ENCODE measurements around the gene RGS13.

The RGS13 gene

GRCh38 chr1:192632188-192632587 lies 3.8 kb upstream of the RGS13 start:
- H3K4me3 ChIP-seq (ENCODE audit: low read depth, low read length) = no peak overlapping the region
- TF ChIP-seq, protein P1, sequence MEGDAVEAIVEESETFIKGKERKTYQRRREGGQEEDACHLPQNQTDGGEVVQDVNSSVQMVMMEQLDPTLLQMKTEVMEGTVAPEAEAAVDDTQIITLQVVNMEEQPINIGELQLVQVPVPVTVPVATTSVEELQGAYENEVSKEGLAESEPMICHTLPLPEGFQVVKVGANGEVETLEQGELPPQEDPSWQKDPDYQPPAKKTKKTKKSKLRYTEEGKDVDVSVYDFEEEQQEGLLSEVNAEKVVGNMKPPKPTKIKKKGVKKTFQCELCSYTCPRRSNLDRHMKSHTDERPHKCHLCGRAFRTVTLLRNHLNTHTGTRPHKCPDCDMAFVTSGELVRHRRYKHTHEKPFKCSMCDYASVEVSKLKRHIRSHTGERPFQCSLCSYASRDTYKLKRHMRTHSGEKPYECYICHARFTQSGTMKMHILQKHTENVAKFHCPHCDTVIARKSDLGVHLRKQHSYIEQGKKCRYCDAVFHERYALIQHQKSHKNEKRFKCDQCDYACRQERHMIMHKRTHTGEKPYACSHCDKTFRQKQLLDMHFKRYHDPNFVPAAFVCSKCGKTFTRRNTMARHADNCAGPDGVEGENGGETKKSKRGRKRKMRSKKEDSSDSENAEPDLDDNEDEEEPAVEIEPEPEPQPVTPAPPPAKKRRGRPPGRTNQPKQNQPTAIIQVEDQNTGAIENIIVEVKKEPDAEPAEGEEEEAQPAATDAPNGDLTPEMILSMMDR (IDR thresholded peaks at IDR 0.05; ENCODE audit: low read depth, low read length, missing control alignments) = no peak
- DNase-seq (ENCODE audit: low read depth) = no peak

GRCh38 chr1:192632641-192633532 lies 3.1 kb upstream of the RGS13 start:
- no peak for DNase-seq (ENCODE audit: low read depth)
- TF ChIP-seq, protein P1 (IDR thresholded peaks at IDR 0.05; ENCODE audit: low read depth, low read length, missing control alignments) = no peak

GRCh38 chr1:192633533-192634253 lies 2.3 kb upstream of the RGS13 start:
- TF ChIP-seq, protein P1 (IDR thresholded peaks at IDR 0.05; ENCODE audit: low read depth, low read length, missing control alignments) = no peak
- no peak for DNase-seq (ENCODE audit: low read depth)
- no peak overlapping the region for H3K4me3 ChIP-seq (ENCODE audit: low read depth, low read length)

More at GRCh38 chr1:192632641-192633532, 3.1 kb upstream of the RGS13 start:
- H3K4me3 ChIP-seq (ENCODE audit: low read depth, low read length) = no peak overlapping the region

- TF ChIP-seq, protein P1 (IDR thresholded peaks at IDR 0.05; ENCODE audit: low read depth, low read length, missing control alignments) = no peak
- no peak for DNase-seq (ENCODE audit: low read depth)
- no peak overlapping the region for H3K4me3 ChIP-seq (ENCODE audit: low read depth, low read length)
Measured at GRCh38 chr1:192635041-192635440, 906 bp upstream of the RGS13 start.

DNA sequence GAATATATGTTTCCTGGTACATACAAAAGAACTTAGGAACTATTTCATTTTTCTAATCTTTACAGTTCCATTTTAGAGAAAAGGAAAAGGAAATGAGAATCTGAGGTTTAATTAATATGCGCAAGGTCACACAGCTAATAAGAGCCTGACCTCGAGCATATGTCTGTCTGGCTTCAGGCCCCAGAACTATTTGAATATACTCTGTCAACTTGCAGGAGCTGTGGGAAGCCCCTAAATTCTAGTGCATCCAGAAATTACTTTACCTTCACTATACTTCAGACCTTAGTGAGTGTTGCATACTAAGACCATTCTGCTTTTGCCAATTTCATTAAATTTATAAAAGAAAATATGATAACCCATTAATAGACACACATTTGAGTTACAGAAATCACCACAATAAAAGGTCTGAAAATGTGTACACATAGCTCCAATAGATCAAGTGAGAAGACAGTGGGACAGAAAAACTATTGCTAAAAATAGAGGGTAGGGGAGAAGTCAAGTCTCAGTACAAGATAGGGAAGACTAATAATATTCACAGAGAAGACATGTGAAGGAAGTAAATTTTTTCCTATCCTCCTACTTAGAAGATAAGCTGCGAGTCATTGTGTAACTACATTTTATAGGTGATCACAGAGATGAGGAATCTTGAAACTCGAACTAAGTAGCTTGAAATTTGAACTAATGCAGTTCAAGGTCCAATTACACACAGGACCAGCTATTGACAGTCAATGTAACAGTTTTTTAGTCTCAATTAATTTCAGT lies 3.8 kb downstream of the RGS13 start:
- H3K4me3 ChIP-seq (ENCODE audit: low read depth, low read length) = no peak overlapping the region
- TF ChIP-seq, protein P1 (IDR thresholded peaks at IDR 0.05; ENCODE audit: low read depth, low read length, missing control alignments) = no peak
- DNase-seq (ENCODE audit: low read depth) = no peak

GRCh38 chr1:192652159-192652558 lies 16.2 kb downstream of the RGS13 start:
- no peak overlapping the region for H3K4me3 ChIP-seq (ENCODE audit: low read depth, low read length)
- no peak for DNase-seq (ENCODE audit: low read depth)
- TF ChIP-seq, protein P1 (IDR thresholded peaks at IDR 0.05; ENCODE audit: low read depth, low read length, missing control alignments) = no peak
